Left renal cortex interstitium (tissue), 4 donors: ENCODE data around the gene NOX3. TPM values are rescaled to one million over a fixed set of nuclear protein-coding genes. Genes with fewer than 3 reads are reported as not detected.
"Not testable (repeated sequence)": the region's sequence is repeated elsewhere in the genome, so short reads cannot be mapped to it uniquely, and the experiment has no call there.

Experiments used
- DNase-seq, 4 donors: peaks; one replicate each; pipeline ENCODE4 v3.0.0-alpha.2; 2013; ENCODE audit warnings: low read depth in 4 of 4, low spot score in 2 of 4, missing footprints in 1 of 4
- polyA plus RNA-seq, 4 donors: library from polyadenylated mRNA; unstranded; fragments of 120-200 nt; gene quantifications; one replicate each; pipeline ENCODE4 v1.2.1, GENCODE V29; 2013; ENCODE audit not compliant: insufficient read length in 4 of 4

NOX3 gene
- polyA plus RNA-seq, 4 donors = 1.2 to 3.1 (median 1.7) TPM

- DNase-seq = not testable (repeated sequence)
These were observed 15.5 kb upstream of the NOX3 start for GRCh38 chr6:155470979-155471616.

- not testable (repeated sequence) for DNase-seq
These were observed 12.9 kb upstream of the NOX3 start for GRCh38 chr6:155468543-155468942.

GRCh38 chr6:155466539-155466938 is 10.9 kb upstream of the NOX3 start:
- no peak for DNase-seq

- no peak for DNase-seq
These were observed 5.9 kb upstream of the NOX3 start for GRCh38 chr6:155461556-155461955.

DNA sequence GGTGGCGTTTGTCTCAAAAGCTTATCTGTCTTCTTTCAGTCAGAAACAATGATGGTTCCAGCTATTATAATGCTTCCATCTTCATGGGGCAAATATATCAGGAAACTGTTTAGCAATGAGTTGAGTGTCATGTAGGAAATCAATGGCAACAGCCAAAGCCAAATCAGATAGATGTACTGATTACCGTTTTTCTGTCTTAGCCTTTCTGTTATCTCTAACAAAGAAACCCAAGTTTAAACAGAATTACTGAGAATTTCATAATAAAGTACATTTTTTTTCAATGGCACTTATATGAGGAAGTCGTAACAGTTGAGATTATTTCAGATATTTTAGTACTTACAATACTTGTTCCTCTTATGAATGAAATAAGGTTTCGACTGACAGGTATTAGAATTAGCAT is 1.2 kb downstream of the NOX3 start:
- DNase-seq = no peak

DNA sequence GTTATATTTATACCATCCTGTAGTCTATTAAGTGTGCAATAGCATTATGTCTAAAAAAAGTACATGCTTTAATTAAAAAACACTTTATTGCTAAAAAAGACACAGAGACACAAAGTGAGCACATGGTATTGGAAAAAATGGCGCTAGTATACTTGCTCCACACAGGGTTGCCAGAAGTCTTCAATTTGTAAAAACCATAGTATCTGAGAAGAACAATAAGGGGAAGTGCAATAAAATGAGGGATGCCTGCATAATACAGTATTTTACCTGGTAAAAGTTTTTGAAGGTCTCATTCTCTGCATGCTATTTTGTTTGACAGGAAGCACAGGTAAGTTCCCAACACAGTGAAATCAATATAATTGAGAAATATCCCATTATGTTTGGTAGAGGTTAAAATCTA is 1.6 kb downstream of the NOX3 start:
- no peak for DNase-seq

DNA sequence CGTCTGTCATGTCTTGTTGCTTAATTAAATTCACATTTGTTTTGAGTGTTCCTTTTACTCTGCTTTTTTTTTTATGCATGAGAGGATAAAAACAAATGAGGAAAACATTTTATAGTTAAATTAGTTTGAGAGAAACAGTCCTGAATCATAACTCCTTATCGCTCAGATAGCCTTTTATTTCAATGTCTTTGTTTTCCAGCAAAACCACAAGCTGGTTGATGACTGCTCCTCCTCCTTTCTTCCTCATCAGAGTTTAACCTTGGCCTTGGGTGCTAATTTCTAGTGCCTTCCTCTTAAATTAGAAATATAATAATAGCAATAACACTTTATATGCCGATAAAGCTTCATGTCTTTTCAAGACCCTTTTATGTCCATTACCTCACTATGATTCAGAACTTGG is 3.1 kb downstream of the NOX3 start:
- DNase-seq = no peak

DNA sequence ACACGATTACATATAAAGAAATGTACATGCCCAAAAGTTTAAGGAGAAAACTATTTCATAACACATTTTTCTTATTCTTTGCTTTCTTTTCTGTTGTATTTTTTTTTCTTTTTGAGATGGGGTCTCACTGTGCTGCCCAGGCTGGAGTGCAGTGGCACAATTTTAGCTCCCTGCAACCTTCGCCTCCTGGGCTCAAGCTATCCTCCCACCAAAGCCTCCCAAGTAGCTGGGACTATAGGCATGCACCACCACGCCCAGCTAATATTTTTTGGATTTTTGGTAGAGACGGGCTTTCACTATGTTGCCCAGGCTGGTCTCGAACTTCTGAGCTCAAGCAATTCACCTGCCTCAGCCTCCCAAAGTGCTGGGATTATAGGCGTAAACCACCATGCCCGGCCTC is 4.1 kb downstream of the NOX3 start:
- not testable (repeated sequence) for DNase-seq

- no peak for DNase-seq
These were observed 5.4 kb downstream of the NOX3 start for GRCh38 chr6:155450240-155450581.

GRCh38 chr6:155449450-155450239 is 6.0 kb downstream of the NOX3 start:
- DNase-seq = peak in 1 of 4 donors; percentile 10

DNA sequence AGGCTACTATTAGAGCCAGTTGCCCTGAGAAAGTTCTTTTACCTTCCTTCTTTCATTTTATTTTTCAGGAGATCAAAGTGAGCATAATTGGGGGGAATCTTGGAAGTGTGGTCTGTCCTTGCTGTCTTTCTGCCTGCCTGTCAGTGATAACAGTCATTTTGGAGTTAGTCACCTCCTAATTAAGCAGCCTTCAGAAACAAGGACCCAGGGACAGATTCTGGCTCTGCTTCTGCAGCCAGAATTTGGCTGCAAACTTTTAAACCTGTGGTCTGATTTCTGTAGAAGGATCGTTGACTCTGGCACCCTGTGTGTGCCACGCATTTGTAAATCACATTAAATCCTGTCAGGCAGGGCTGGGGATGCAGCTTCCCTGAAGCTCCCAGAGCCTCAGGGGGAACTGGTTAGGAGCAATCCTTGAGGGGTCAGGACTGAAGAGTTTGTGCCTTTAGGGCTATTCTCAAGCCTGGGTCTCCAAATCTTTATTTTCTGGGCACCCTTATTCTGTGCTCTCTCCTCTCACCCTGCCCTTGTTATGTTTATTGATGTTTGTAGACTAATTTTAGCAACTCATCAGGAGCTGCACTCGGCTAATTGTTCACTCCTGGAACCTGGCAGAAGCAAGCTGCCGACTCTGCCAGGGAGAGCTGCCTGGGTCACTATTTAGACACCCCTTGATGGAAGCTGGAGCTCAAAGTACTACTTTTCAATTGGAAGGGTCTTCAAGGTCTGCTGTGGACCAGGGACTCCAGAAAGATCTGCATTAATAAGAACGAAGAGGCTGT is 6.8 kb downstream of the NOX3 start:
- DNase-seq = no peak

- DNase-seq = no peak
These were observed 7.7 kb downstream of the NOX3 start for GRCh38 chr6:155447949-155448348.

DNA sequence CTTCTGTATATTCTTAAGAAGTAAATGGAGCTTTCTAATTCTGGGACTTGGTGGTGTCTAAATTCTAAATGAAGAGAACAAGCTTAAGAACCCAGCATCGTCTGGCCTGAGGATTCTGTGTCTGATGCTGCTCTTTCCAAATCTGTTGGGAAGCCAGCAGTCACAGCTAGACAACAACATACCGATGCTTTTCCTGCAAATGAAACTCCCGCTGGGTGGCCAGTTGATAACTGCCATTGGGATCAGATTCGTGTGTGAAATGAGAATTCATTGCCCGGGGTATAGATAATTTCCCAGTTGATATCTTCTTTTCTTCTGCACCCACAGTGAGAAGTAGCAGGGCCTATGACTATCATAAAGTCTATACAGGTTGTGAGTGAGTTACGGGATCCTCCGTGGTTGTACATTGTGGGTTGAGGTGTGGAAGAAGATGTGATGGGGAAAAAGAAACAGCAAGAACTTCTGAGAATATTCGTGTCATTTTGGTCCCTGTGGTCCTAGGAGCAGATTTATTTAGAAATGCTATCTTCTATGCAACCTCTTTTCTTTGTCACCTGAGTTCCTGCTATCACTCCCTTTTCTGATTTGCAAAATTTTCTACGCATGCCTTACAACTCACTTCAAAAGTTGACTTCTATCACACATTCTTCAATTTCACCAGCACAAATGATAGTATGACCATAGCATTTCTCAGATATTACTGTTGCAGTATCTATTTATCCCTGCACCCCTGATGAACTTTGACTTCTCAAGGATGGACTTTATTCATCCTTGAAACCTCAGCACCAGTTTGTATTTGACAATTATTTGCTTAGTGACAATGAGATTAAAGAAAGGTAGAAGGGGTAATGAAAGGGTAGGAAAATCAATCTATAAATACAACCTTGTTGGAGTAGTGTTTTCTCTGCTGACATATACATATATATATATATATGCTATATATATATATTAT is 10.4 kb downstream of the NOX3 start:
- DNase-seq = no peak

GRCh38 chr6:155444120-155444917 is 11.3 kb downstream of the NOX3 start:
- DNase-seq = no peak

- no peak for DNase-seq
These were observed 12.5 kb downstream of the NOX3 start for GRCh38 chr6:155443168-155443567.

DNA sequence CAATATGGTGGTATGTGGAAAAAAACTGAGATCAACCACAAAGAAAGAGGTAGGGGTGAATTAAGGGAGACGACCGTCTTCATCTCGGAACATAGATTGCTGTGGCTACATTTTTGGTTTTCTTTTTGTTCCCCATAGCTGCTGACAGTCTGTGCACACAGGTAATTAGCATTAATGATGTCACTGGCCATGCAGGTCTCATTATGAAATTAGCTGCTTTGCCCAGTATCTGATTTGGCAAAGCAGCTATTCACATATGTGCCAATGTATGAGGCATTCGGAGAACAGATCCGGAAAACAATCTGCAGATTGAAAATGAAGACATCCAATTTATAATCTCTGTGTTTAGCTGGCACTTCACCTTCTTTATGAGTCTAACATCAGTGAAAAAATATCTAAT is 13.1 kb downstream of the NOX3 start:
- DNase-seq = no peak

GRCh38 chr6:155441112-155441465 is 14.6 kb downstream of the NOX3 start:
- no peak for DNase-seq

DNA sequence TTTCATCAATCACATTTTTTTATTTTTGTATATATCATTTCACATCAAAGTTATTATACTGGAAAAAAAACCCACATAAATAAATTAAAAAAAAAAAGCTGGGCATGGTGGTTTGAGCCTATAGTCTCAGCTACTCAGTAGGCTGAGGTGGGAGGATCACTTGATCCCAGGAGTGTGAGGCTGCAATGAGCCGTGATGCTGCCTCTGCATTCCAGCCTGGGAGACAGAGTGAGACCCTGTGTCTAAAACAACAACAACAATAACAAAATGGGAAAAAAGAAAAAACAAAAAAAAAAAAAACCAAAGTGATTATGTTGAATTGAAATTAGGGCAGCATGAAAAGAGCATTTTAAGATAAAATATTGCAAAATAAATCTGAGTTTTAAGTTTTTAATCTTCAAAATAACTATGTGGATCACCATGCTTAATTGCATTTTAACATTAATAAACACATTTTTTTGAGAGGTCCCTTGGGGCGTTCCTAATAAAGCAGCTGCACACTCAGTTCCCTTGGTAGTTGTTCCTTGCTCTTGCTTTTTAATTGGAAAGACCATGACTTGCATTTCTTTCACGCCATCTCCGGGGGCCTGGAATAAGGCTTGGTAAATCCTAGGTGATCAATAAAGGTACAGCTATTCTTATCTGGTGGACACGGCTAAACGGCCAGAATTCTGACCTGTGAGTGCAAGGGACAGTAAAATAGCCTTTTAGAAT is 15.1 kb downstream of the NOX3 start:
- DNase-seq = no peak

GRCh38 chr6:155439376-155439775 is 16.3 kb downstream of the NOX3 start:
- no peak for DNase-seq
